Renal cortical epithelial cell (primary cell): ENCODE data around the gene SIK2. TPM values are rescaled to one million over a fixed set of nuclear protein-coding genes. Genes with fewer than 3 reads are reported as not detected.

Experiments
- DNase-seq: peaks from one replicate; pipeline ENCODE4 v3.0.0-alpha.2; 2011; ENCODE audit warnings: low read depth
- total RNA-seq: library from RNA; depleted of rRNA; stranded (reverse); fragments of >200 nt; gene quantifications from 2 replicates; pipeline ENCODE4 v1.2.3, GENCODE V29; 2014

SIK2 gene
- 8.9 and 28.2 TPM in 2 replicates for total RNA-seq

DNA sequence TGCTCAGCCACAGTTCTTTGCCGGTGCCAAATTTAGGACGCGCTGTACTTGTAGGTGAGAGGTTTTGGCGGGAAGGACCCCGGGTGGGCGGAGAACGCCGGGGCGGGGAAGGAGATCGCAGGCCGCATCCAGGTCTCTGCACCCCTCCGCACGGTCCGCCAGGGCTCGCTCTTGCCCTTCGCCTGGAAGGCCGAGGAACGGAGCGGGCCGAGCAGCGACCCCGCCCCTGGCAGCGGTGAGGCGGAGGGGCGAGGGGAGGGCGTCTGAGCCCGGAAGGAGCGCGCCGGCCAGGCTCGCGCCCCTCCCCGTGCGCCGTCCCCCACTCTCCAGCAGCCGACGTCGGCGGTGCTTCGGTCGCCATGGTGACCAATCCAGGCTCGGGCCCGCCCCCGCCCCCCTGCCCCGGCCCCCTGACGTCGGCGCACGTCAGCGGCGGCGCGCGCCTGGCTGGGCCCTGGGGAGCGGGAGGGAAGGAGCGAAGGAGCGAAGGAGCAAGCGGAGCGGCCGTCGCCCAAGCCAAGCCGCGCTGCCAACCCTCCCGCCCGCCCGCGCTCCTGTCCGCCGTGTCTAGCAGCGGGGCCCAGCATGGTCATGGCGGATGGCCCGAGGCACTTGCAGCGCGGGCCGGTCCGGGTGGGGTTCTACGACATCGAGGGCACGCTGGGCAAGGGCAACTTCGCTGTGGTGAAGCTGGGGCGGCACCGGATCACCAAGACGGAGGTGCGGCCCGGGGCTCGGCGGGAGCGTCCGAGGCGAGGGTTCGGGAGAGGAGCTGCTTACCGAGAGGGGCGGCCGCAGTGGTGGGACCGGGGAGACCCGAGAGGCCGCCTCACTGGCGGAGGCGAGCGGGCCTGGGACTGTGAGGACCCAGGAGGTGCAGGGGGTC lies at the start of gene SIK2:
Gene SIK2 (plus strand): TSS at position 471 of the 886 bp plus-strand sequence. CDS start 115 bp downstream, at position 586.
- DNase-seq: peak; percentile 77

DNA sequence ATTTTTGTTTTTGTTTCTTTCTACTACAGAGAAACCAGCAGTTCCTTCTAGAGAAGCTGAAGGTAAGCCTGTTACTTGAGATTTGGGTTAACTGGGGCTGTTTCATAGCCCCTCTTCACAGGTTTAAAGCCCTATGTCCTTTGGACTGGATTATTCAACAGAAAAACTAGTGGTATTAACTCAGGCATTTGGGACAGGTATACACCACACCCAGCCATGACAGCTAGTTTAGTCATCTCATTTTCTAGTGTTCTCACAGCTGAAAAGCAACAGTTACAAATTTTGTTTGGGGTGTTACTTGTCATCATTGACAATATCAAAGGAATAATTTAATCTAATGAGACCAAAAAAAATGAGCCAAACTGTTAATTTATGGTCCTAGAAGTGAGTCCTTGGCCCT lies 47.7 kb upstream of the SIK2 start:
- peak; percentile 32 for DNase-seq

DNA sequence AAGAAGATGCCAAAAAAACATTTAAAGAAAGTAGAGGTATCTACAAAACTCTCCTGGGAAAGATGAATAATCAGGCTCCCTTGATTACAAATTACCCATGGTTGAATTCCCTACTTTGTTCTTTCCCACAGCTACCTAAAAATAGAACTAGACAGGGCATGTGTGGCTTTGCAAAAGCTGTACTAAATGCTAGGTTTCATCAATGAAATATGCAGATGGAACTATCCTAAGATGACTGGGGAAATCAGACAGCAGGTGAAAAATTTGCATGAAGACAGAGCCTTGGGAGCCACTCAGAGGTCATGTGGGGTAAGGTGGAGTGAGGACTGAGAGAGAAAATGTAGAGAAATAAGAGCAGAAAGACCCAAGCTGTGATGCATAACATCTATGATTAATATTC lies 47.0 kb upstream of the SIK2 start:
- peak; percentile 70 for DNase-seq

DNA sequence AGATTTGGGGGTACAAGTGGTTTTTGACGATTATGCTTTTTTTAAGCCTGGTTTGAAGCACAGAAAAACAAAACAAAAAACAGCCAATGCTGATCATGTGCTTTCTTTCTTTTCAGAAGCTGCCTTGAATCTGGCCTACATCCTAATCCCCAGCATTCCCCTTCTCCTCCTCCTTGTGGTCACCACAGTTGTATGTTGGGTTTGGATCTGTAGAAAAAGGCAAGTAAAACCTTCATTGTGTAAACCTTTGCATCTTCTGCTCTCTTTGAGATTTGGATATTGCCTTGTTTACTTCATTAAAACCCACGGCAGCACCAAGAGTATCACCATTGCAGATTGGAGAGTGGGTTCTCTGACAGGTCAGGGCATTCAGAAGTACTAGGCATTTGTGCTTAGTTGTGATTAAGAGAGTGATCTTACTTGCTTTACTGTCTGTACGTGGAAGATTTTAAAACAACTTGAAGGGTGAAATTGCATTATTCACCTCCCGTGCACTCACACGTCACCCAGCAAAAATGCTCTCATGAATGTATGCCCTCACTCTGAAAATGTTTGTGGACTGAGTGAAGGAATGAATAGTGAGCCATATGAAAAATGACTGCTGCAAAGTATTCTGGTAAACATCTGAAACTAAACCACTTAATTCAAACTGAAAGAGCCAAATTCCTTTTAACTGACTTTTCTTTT lies 44.7 kb upstream of the SIK2 start:
- peak; percentile 61 for DNase-seq

DNA sequence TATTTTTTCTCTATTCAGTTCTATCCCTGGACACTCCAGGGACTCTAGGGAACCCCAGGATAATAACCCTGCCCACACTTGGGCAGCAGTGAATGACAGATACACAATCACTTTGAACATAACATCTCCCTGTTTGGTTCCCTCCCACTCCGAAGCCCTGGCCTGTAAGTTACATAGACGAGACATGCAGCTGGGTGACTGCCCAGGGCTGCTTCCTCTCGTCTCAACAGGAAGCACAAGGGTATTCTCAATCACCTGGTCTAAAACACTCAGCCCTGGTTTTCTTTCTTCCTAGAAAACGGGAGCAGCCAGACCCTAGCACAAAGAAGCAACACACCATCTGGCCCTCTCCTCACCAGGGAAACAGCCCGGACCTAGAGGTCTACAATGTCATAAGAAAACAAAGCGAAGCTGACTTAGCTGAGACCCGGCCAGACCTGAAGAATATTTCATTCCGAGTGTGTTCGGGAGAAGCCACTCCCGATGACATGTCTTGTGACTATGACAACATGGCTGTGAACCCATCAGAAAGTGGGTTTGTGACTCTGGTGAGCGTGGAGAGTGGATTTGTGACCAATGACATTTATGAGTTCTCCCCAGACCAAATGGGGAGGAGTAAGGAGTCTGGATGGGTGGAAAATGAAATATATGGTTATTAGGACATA lies 42.3 kb upstream of the SIK2 start:
- DNase-seq: no peak

DNA sequence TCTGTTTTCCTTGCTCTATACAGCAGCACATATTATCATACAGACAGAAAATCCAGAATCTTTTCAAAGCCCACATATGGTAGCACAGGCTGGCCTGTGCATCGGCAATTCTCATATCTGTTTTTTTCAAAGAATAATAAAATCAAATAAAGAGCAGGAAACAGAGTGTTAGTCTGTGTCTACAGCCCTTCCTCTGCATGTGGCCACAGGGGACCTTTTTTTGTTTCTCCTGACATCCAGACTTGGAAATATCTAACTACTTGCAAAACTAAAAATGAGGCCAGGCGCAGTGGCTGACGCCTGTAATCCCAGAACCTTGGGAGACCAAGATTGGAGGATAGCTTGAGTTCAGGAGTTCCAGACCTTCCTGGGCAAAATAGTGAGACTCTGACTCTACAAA lies 41.4 kb upstream of the SIK2 start:
- no peak for DNase-seq

DNA sequence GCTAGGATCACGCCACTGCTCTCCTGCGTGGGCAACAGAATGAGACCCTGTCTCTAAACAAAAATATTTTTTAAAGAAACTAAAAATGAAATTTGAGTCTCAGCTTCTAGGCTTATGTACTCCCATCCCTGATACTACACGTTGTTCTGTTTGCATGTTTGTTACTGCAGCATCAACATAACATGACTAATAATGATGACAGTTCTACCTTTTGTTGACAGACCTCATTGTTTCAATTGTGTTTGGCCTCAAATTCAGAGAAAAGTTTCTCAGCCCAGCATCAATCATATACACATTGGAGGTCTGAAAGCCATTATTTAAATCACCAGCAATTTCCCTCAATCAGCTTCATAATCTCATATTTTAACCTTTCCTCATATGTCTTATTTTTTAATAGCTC lies 40.9 kb upstream of the SIK2 start:
- DNase-seq: no peak

DNA sequence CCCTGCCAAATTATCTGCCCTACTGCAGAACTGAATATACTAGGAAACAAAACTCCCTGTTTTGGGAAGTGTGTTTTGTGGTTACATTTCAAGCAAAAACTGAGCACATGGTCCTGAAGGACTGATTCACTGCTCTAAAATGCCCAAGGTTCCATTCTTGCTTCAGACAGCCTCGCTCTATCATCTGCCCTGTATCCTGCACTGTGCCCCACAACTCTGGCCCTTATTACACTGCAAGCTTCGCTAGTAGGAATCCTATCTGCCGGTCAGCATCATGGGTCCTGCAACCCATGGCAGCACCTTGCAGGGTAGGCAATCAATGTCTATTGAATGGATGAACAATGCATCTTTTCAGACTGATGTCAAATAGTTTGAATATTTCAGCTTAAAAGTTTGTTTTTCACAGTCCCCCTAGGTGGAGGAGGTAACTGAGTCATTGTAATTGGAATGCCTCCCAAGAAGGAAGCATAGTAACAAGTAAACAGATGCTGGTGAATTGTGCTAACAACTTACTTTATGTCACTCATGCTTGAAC lies 40.4 kb upstream of the SIK2 start:
- DNase-seq: peak; percentile 94

DNA sequence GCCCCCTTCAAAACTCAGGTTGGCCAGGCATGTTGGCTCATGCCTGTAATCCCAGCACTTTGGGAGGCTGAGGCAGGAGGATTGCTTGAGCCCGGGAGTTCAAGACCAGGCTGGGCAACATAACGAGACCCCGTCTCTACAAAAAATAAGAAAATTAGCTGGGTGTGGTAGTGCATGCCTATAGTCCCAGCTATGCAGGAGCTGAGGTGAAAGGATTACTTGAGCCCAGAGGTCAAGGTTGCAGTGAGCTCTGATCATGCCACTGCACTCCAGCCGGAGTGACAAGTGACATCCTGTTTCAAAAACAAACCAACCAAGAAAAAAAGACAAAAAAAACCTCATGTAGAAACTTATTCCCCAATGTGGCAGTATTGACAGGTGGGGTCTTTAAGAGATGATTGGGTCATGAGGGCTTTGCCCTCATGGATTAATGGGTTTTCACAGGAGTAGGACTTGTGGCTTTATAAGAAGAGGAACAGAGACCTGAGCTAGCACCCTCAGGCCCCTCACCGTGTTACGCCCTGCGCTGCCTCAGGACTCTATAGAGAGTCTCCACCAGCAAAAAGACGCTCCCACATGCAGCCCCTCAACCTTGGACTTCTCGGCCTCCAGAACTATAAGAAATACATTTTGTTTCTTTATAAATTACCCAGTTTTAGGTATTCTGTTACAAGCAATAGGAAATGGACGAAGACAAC lies 39.4 kb upstream of the SIK2 start:
- DNase-seq: no peak

DNA sequence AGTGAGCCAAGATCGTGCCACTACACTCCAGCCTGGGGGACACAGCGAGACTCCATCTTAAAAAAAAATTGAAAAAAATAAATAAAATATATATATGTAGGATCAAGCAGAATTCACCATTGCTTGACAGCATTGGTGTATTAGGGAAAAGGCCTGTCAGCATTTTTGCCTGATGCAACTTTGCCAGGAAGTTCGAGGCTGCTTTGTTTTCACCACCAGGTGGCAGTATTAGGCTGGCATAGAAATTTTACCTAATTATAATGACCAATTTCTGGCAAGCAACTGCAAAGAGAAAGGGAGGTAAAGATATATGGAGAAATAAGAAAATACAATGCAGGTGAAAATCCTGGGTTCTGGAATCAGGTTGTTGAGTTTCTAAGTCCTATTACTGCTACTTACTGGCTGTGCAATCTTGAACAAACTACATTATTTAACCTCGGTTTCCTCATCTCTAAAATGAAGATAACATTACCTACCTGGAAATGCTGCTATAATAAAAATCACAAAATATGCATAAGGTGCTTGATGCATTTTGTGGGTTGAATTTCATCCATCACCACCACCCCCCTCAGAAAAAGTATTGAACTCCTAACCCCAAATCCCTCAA lies 37.0 kb upstream of the SIK2 start:
- DNase-seq: peak; percentile 68

DNA sequence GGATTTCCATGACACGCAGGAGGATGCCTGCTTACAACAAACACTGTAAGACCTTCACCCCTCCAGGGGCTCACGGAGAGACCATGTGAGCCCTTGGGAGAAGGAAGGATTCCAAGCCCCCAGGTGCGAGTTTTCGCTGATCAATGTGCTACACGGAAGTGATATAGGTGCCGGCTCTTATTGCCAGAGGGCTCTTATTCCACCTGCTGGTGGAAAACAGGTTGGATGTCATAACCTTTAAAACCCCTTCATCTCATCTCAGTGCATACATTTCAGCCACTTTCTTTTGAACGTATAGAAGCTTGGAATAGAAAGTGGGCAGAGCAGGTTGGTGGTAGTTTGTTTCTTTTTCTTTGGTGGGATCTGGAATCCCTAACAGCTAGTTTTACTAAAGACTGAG lies 35.9 kb upstream of the SIK2 start:
- no peak for DNase-seq

DNA sequence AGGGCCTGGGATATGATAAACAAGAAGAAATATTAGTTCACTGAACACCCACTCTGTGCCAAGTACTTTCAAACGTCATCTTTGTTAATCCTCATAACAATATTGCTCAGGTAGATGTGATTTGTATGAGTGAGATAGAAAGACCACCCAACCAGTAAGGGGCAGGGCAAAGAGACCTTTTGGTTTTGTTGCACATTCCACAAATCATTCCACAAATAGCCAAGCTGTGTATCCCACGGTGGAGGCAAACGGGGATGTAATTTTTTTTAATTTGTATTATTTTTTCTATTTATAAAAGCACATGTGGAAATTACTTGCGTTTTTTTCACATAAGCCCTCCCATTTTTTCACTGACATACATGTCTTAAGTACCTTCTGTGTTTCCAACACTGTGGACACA lies 32.8 kb upstream of the SIK2 start:
- DNase-seq: no peak

DNA sequence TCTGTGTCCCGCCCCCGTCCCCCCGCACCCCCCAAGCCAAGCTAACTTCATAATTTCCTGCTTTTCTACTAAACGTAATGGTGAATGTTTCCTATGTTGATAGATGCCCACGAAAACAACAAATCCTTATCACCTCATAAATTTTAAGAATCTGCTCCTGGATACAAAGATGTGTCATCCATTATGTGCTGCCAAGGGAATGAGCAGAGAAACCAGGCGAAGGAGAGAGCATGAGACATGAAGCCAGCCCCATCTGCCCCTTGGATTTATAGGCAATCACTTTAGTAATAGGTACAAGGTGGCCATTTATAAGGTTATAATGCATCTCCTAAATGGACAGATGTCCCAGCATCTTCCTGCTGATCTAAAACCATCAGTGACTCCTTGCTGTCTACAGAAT lies 31.5 kb upstream of the SIK2 start:
- DNase-seq: no peak

DNA sequence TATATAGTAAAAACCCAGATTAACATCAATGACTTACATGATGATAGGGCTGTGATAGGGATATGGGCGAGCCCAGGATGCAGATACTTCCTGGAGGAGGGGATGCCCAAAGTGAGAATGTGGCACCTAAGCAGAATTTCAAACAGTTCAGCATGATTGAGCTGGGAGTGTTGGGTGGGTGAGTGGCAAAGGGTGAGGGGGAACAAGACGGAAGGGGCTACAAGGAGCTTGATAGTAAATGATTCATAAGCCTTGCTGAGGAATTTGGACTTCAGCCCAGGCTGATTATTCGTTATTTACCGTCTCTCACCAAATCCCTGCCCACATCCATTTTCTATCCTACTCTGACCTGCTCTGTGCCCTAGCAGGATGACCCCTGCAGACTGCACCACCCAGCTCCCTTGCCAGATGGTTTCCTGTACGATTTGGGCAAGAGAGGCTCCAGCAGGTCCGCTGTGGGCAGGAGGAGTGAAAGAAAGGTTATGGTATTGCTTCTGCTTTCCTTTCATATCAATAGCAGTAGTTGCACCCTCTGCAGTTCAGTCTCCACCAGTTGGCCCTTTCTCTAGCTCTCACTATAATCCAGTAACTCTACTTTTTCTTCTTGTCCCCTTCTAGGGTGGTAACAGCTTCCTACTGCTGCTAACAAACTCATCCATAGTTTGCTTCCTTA lies 30.3 kb upstream of the SIK2 start:
- DNase-seq: peak; percentile 79

DNA sequence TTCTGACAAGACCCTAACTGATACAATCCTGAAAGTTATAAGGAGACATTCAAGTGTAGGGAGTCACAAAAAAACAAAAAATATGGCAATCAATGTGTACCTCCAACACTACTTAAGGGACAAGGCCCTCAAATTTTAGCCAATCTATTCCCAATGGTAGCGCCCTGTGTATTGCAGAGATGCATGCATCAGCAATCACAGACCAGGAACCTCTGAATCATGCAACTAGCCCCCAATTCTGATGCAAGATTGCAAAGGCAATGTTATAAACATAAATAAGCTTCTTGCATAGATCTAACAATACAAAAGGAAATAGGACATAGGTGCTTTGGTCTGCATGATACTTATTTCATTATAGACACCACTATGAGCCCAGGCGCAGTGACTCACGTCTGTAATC lies 29.7 kb upstream of the SIK2 start:
- no peak for DNase-seq

DNA sequence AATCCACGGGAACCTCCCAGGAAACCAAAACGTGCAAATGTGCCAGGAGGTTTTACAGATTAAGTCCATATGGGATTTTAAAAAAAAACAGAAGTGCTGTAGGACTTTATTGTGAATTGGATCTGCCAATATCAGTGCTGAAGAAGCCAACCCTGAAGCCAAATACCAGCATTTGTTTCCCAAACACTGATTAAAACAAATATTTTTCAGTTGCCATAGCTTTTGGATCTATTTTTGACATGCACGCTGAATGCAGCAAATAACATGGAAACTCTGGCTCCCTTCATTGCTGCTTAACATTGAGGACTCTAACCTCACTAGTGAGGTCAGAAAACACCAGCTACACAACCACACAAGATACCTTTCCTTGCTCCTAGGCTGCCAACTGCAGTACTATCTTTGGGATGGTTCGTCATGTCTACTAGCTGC lies 28.4 kb upstream of the SIK2 start:
- DNase-seq: no peak

DNA sequence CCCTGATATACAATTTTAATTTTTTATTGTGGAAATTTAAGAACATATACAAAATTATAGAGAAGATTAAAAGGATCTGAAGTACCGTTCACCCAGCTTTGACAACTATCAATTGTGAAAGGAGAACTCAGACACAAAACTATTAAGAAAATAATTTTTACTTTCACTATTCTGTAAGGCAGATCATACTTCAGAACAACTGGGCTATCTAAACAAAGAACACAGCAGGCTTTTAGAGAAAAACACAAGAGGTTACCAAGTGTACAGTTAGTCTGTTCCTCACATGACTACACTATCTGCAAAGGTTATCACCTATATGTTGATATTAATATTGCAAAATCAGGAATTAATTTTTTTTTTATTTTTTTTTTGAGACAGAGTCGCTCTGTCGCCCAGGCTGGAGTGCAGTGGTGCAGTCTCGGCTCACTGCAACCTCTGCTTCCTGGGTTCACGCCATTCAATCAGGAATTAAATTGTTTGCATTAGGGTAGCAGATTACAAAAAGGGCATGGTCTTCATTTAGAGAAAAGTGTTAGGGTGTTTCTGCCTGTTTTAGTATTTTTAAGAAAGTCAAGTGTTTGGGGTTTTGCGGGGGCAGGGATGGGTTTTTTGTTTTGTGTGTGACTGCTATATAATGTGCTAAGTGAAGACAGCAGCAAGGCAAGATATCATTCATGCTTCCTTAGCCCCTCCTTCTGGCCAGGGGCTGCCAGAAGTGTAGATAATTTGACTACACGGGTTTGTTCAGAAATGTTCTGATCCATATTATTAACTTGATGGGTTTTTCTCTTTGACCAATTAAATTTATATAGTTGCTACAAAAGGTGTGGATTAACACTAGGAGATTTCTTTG lies 27.6 kb upstream of the SIK2 start:
- no peak for DNase-seq

DNA sequence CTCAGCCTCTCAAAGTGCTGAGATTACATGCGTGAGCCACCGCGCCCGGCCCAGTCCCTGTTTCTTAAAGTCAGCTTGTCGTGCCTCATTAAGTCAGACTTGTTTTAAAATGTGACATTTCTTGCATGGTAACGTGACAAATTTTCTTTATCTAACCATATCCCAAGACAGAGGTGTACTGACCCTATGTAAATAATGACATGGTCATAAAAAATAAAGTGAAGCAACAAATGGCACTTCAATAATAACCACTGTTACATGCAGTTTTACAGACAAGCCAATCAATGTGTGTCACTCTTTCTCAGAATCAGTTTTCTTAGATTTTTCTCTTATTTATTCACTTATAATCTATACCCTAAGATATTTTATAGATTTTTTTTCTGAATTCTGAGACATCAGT lies 26.5 kb upstream of the SIK2 start:
- no peak for DNase-seq

DNA sequence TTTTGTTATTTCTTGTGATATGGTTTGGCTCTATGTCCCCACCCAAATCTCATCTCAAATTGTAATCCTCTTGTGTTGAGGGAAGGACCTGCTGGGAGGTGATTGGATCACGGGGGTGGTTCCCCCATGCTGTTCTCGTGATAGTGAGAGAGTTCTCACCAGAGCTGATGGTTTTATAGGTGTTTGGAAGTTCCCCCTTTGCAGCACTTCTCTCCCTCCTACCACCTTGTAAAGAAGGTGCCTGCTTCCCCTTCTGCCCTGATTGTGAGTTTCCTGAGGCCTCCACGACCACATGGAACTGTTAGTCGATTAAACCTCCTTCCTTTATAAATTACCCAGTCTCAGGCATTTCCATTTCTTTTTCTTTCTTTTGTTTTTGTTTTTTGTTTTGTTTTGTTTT lies 24.4 kb upstream of the SIK2 start:
- no peak for DNase-seq

DNA sequence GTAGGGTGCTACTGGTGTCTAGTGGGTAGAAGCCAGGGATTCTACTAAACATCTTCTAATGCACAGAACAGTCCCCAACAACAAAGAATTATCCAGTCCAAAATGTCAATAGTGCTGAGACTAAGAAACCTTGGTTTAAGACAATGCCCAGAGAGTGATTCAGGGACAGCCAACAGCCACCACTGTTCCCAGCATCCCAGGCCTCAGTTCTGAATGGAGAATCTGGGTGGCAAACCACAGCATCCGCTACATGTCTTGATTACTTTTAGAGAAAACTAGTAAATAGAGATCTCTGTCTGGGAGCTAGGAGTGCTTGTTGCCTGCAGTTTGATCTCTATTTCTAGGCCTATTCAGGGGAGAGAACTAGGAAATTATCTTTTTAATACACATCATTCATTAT lies 20.9 kb upstream of the SIK2 start:
- no peak for DNase-seq
